ENCODE measurements around the gene NPFF.

The NPFF gene

GRCh38 chr12:53463802-53464560 is 43.3 kb downstream of the NPFF start:
- Histone ChIP-seq H3K4me3 (ENCODE audit: low read depth, low read length) (no peak overlapping the region), H2AFZ (no peak overlapping the region), H3K27ac (no peak overlapping the region), H3K36me3 (ENCODE audit: control insufficient read depth, insufficient read depth, low read length) (no peaks in the 10 kb centered on the region), H3K4me2 (ENCODE audit: low read length) (no peak overlapping the region), H3K9me3 (ENCODE audit: control insufficient read depth, low read length) (no peaks in the 10 kb centered on the region), H3K79me2 (peaks cover 50% of the 10 kb centered on the region), H3K9ac (no peak overlapping the region), H3K4me1 (peaks cover 13% of the 10 kb centered on the region), H3K27me3 (ENCODE audit: control insufficient read depth, insufficient read depth, low read length) (no peaks in the 10 kb centered on the region)
- TF ChIP-seq, protein P1, sequence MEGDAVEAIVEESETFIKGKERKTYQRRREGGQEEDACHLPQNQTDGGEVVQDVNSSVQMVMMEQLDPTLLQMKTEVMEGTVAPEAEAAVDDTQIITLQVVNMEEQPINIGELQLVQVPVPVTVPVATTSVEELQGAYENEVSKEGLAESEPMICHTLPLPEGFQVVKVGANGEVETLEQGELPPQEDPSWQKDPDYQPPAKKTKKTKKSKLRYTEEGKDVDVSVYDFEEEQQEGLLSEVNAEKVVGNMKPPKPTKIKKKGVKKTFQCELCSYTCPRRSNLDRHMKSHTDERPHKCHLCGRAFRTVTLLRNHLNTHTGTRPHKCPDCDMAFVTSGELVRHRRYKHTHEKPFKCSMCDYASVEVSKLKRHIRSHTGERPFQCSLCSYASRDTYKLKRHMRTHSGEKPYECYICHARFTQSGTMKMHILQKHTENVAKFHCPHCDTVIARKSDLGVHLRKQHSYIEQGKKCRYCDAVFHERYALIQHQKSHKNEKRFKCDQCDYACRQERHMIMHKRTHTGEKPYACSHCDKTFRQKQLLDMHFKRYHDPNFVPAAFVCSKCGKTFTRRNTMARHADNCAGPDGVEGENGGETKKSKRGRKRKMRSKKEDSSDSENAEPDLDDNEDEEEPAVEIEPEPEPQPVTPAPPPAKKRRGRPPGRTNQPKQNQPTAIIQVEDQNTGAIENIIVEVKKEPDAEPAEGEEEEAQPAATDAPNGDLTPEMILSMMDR (IDR thresholded peaks at IDR 0.05) = no peak

DNA sequence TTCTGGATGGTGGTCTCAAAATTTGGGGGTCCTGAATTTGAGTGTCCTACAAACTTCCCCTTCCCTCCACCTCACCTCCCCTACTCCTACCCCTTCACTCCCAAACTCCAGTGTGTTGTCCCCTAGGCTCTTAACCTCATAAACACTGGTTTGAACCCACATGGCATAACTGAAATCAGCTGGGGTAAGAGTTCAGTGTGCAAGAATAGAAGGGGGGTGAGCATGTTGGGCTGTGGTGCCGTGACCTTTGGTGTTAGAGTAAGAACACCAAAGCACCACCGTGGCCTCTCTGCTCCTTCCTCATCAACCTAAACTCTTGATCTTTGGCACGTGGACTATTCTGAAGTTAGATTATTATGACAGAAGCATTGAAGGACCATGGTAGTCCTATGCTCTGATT is 44.3 kb downstream of the NPFF start:
- no peaks in the 10 kb centered on the region for H3K36me3 ChIP-seq (ENCODE audit: control insufficient read depth, insufficient read depth, low read length)
- H3K9me3 ChIP-seq (ENCODE audit: control insufficient read depth, low read length) = no peaks in the 10 kb centered on the region
- H3K4me2 ChIP-seq (ENCODE audit: low read length) = no peak overlapping the region
- H3K27ac ChIP-seq = no peak overlapping the region
- no peak overlapping the region for H2AFZ ChIP-seq
- TF ChIP-seq, protein P1 (IDR thresholded peaks at IDR 0.05) = no peak
- peaks cover 50% of the 10 kb centered on the region for H3K79me2 ChIP-seq
- H3K9ac ChIP-seq = no peak overlapping the region
- H3K4me3 ChIP-seq (ENCODE audit: low read depth, low read length) = no peak overlapping the region
- H3K4me1 ChIP-seq = peaks cover 13% of the 10 kb centered on the region
- no peaks in the 10 kb centered on the region for H3K27me3 ChIP-seq (ENCODE audit: control insufficient read depth, insufficient read depth, low read length)

- TF ChIP-seq, protein P1 (IDR thresholded peaks at IDR 0.05) = no peak
- Histone ChIP-seq H3K4me2 (ENCODE audit: low read length) (no peak overlapping the region), H3K27ac (no peak overlapping the region), H2AFZ (no peak overlapping the region), H3K9ac (no peak overlapping the region), H3K27me3 (ENCODE audit: control insufficient read depth, insufficient read depth, low read length) (no peaks in the 10 kb centered on the region), H3K9me3 (ENCODE audit: control insufficient read depth, low read length) (no peaks in the 10 kb centered on the region), H3K36me3 (ENCODE audit: control insufficient read depth, insufficient read depth, low read length) (no peaks in the 10 kb centered on the region), H3K4me1 (peaks cover 13% of the 10 kb centered on the region), H3K79me2 (peaks cover 52% of the 10 kb centered on the region), H3K4me3 (ENCODE audit: low read depth, low read length) (no peak overlapping the region)
These were observed 45.7 kb downstream of the NPFF start for GRCh38 chr12:53461591-53461990.

- Histone ChIP-seq H3K4me3 (ENCODE audit: low read depth, low read length) (no peak overlapping the region), H3K4me1 (peaks cover 13% of the 10 kb centered on the region), H3K9me3 (ENCODE audit: control insufficient read depth, low read length) (no peaks in the 10 kb centered on the region), H3K27ac (no peak overlapping the region), H3K79me2 (peaks cover 52% of the 10 kb centered on the region), H3K27me3 (ENCODE audit: control insufficient read depth, insufficient read depth, low read length) (no peaks in the 10 kb centered on the region), H3K36me3 (ENCODE audit: control insufficient read depth, insufficient read depth, low read length) (no peaks in the 10 kb centered on the region), H2AFZ (no peak overlapping the region), H3K4me2 (ENCODE audit: low read length) (no peak overlapping the region), H3K9ac (no peak overlapping the region)
- TF ChIP-seq, protein P1 (IDR thresholded peaks at IDR 0.05) = no peak
These were observed 46.2 kb downstream of the NPFF start for GRCh38 chr12:53461059-53461458.

DNA sequence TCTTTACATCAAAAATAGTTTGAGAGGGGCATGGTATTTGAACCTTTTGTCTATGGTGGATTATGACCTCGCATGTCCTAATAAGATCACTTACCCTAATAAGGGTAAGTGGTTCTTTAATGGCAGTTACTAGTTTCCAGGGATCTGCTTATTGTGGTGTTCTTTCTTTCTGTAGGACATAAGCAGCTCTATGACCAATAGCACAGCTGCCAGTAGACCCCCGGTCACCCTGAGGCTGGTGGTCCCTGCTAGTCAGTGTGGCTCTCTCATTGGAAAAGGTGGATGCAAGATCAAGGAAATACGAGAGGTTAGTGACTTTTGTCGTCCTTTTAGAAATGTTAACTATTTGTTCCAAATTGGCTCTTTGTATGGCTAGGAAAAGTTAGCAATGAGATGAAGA is 48.2 kb downstream of the NPFF start:
- TF ChIP-seq, protein P1 (IDR thresholded peaks at IDR 0.05) = no peak
- H3K27ac ChIP-seq = no peak overlapping the region
- H3K9me3 ChIP-seq (ENCODE audit: control insufficient read depth, low read length) = no peaks in the 10 kb centered on the region

More for the DNA sequence above, 48.2 kb downstream of the NPFF start:
- Histone ChIP-seq H3K36me3 (ENCODE audit: control insufficient read depth, insufficient read depth, low read length) (no peaks in the 10 kb centered on the region), H3K27me3 (ENCODE audit: control insufficient read depth, insufficient read depth, low read length) (no peaks in the 10 kb centered on the region), H3K79me2 (peaks cover 55% of the 10 kb centered on the region), H2AFZ (no peak overlapping the region), H3K4me1 (peaks cover 18% of the 10 kb centered on the region), H3K4me2 (ENCODE audit: low read length) (no peak overlapping the region), H3K4me3 (ENCODE audit: low read depth, low read length) (no peak overlapping the region), H3K9ac (no peak overlapping the region)

Measured in parathyroid adenoma (tissue), 2 donors.